ENCODE data around the gene EPS15.

The EPS15 gene

DNA sequence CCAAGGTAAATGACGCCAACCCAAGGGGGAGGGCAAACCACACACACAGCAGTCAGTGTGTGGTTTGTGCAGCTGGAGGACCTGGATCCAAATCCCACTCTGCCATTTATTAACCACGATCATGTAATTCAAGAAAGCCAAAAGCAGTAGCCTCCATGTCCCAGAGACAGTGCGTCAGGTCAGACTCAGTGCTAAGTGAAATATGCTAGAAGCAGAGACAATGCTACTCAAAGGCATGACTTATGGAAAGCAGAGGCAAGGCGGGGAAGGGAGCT lies 202.3 kb downstream of the EPS15 start:
- no peak for DNase-seq (ENCODE audit: low read depth, low spot score)

DNA sequence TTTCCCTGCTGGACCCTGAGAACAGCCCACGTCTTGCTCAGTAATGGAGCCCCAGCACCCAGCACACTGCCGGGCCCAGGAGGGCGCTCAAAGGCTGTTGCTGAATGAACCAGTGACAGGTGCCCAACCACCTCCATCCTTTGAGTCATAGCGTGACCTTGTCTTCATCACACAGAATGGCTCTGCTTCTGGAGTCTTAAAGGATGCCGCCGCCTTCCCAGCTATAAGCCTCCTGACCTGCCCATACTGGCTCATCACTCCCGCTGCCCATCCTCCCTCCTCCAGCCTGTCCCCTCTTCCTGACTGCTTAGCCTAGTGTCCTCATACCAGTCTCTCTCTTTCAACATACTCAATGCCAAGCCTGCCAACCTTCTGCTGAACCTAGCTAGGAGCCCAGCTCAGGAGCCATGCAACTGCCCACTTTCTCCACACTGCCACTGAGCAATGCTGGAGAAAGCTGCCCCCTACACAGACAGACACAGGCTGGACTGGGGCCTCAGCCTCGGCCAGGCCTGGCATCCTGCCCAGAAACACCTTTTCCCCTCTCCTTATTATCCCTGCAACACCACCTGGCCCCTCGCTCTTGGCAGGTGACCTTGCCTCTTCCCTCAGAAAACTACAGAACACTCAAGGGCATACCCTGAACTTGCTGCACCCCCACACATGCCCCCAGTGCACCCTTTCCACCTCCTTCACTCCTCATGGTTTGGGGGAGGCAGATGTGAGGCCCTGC lies 202.8 kb downstream of the EPS15 start:
- no peak for DNase-seq (ENCODE audit: low read depth, low spot score)

GRCh38 chr1:51314974-51315373 lies 204.1 kb downstream of the EPS15 start:
- no peak for DNase-seq (ENCODE audit: low read depth, low spot score)

- peak; percentile 86 for DNase-seq (ENCODE audit: low read depth, low spot score)
Measured at GRCh38 chr1:51313961-51314777, 204.9 kb downstream of the EPS15 start.

DNA sequence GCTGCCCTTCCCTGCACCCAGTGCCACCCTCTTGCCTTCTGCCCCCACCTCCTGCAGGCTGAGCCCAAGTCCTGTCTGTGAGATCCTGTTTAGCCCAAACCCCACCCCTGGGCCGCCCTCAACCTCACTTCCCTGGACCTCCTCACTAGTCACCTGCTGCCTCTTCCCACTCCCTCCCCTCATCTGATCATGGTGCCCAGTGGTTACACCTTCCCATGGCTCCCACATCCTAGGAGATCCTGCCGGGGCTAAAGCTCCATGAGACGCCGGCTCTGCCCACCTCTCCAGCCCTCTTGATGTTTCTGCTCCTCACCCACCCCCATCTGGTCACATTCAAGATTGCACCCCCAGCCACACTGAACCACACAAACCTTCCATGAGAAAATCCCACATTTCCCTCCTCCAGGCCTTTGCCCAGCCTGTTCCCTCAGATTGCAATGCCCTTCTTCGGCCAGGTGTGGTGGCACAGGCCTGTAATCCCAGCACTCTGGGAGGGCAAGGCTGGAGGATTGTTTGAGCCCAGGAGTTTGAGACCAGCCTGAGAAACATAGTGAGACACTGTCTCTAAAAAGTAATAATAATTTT lies 205.7 kb downstream of the EPS15 start:
- DNase-seq (ENCODE audit: low read depth, low spot score), result peak; percentile 34

DNA sequence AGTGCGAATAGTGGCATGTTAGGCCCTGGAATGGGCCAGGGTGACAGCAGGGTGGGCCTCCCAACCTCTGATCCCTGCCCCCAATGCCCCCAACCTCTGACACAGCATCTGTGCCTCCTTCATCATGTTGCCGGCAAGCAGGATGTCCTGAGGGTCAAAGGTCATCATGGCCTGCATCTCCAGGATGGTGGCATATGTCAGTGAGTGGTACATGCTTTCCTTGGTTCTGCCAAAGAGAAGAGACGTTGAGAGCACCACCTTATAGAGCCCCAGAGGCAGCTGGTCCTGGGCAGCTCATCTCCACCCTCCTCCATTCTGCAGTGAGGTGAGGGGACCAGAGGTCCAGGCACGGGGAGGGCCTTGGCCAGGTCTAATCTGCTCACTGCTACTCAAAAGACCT lies 206.3 kb downstream of the EPS15 start:
- DNase-seq (ENCODE audit: low read depth, low spot score), result no peak

DNA sequence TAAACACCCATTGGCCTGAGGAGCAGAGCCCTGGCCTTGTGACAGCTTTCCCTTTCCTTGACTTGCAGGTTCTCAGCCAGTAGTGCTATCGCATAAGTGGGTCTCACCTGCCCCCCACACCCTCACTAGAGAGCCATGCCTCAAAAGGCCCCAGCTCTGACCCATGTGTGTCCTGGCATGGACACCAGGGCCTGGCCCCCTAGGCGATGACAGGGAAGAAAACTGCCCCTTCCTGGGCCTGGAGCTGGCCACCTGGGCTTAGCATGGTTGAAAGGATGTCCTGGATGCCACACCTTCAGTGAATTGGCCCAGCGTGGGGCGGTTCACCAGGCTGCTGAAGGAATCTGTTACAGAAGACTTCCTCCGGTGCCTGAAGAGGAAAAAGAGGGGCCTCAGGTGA lies 207.2 kb downstream of the EPS15 start:
- DNase-seq (ENCODE audit: low read depth, low spot score), result no peak

- DNase-seq (ENCODE audit: low read depth, low spot score), result no peak
Measured at GRCh38 chr1:51310871-51311613, 208.0 kb downstream of the EPS15 start.

- DNase-seq (ENCODE audit: low read depth, low spot score), result no peak
Measured at GRCh38 chr1:51309291-51309690, 209.8 kb downstream of the EPS15 start.

GRCh38 chr1:51308636-51309035 lies 210.4 kb downstream of the EPS15 start:
- DNase-seq (ENCODE audit: low read depth, low spot score), result no peak

GRCh38 chr1:51306950-51307349 lies 212.1 kb downstream of the EPS15 start:
- no peak for DNase-seq (ENCODE audit: low read depth, low spot score)

DNA sequence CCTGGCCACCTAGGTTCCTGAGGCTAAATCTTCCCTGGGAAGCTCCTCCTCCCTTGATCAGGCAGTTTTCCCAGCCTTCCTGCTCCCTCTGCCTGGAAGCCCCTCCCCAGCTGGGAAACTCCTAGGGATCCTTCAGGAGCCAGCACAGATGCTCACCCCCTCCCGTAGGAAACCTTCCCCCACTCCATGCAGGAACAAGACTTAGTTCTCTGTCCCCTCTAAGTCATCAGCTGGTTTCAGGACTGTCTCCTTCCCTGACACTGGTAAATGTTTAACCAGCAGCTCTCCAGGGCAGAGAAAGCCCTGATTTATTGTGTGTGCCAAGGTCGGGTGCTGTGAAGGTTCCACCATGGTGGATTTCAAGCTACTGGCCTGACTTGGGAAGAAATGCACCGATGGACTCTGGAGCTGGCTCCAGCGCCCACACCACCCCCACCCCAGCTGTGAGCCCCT lies 213.7 kb downstream of the EPS15 start:
- no peak for DNase-seq (ENCODE audit: low read depth, low spot score)

DNA sequence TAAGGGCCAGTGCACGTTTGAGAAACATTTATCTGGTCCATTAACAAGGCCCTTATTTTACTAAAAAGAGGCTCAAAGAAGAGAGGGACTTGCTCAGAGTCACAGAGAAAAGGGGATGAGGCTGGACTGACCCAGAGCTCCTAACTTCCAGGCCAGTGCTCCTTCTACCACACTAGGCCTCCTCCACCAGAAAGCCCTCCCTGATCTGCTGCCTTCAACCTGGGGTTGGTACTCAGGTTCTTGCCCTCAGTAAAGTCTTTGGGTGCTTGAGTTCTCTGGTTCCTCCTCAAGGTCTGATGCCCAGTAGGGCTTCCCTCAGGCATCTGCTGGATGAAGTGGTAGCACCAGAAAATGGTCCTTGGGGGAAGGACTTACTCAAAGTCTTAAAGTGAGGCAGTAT lies 214.7 kb downstream of the EPS15 start:
- no peak for DNase-seq (ENCODE audit: low read depth, low spot score)

Data from astrocyte of the hippocampus (primary cell).